ENCODE results near the gene LIMA1.

DNA sequence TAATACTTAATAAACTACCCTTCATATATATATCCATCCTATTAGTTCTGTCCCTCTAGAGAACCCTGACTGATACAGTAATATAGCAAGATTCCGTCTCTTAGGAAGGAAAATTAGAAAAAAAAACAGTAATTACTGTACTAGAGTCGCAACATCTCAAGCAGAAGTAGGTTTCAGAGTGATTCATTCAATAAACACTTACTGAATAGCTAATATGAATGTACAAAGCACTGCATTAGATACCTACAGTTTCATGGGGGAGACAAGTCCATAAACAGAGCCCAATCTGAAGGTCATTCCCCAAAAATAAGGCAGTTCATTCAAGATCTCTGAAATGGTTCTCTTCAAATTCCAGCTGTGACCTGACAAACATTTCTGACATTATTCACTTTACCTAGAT, 126.1 kb downstream of the LIMA1 start:
- TF ChIP-seq CTCF (IDR thresholded peaks at IDR 0.05; ENCODE audit: low read depth, low read length) (no peak), POLR2A (IDR thresholded peaks at IDR 0.05; ENCODE audit: extremely low read depth, insufficient read length) (no peak)
- TF ChIP-seq, protein P1, sequence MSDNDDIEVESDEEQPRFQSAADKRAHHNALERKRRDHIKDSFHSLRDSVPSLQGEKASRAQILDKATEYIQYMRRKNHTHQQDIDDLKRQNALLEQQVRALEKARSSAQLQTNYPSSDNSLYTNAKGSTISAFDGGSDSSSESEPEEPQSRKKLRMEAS (IDR thresholded peaks at IDR 0.05; ENCODE audit: low read depth, low read length) = no peak

Measured in NB4 (cell line).